Measurements from ENCODE around the gene PHLDA3. TPM values are rescaled to one million over a fixed set of nuclear protein-coding genes. Genes with fewer than 3 reads are reported as not detected.

The PHLDA3 gene
- polyA plus RNA-seq, 1 donor from 2014 or later = 35.1 TPM

- Histone ChIP-seq H3K9ac (ENCODE audit: low read length) (no peak overlapping the region), H3K9me3 (ENCODE audit: low read length) (no peaks in the 10 kb centered on the region), H4K20me1 (ENCODE audit: insufficient read depth) (no peaks in the 10 kb centered on the region), H3K4me2 (ENCODE audit: low read length) (no peak overlapping the region), H3K79me2 (replicated peaks; ENCODE audit: insufficient read depth, low read length) (no peaks in the 10 kb centered on the region), H2AFZ (ENCODE audit: low read depth, low read length) (no peak overlapping the region), H3K36me3 (ENCODE audit: insufficient read depth, low read length) (no peaks in the 10 kb centered on the region), H3K9me2 (ENCODE audit: insufficient read depth, low read length) (no peaks in the 10 kb centered on the region), H3K27me3 (ENCODE audit: insufficient read depth, low read depth, low read length) (peaks cover 21% of the 10 kb centered on the region), H3K27ac (ENCODE audit: low read length) (no peak overlapping the region), H3F3A (ENCODE audit: insufficient read depth, low read length, poor library complexity, severe bottlenecking) (no peaks in the 10 kb centered on the region), H3K4me3 (ENCODE audit: low read length) (no peak overlapping the region)
- TF ChIP-seq RAD21 (conservative IDR thresholded peaks at IDR 0.05) (no peak), SMC3 (conservative IDR thresholded peaks at IDR 0.05; ENCODE audit: poor library complexity) (no peak), POLR2AphosphoS5 (IDR thresholded peaks at IDR 0.05) (no peak), CTCF (IDR thresholded peaks at IDR 0.05; ENCODE audit: poor library complexity, severe bottlenecking) (no peak), EZH2 (IDR thresholded peaks at IDR 0.05; ENCODE audit: borderline replicate concordance, insufficient read depth, low read length, poor library complexity, severe bottlenecking) (no peak)
These were observed 7.8 kb upstream of the PHLDA3 start for GRCh38 chr1:201476670-201477344.

GRCh38 chr1:201475915-201476669, 7.1 kb upstream of the PHLDA3 start:
- H3F3A ChIP-seq (ENCODE audit: insufficient read depth, low read length, poor library complexity, severe bottlenecking) = no peaks in the 10 kb centered on the region
- H3K27ac ChIP-seq (ENCODE audit: low read length) = no peak overlapping the region
- no peaks in the 10 kb centered on the region for H3K9me2 ChIP-seq (ENCODE audit: insufficient read depth, low read length)
- no peak for TF ChIP-seq REST (IDR thresholded peaks at IDR 0.05; ENCODE audit: borderline replicate concordance)
- no peak for TF ChIP-seq EZH2 (IDR thresholded peaks at IDR 0.05; ENCODE audit: borderline replicate concordance, insufficient read depth, low read length, poor library complexity, severe bottlenecking)
- no peak for TF ChIP-seq EP300 (conservative IDR thresholded peaks at IDR 0.05; ENCODE audit: poor library complexity, severe bottlenecking)
- TF ChIP-seq POLR2AphosphoS5 (IDR thresholded peaks at IDR 0.05) = no peak
- TF ChIP-seq SMC3 (conservative IDR thresholded peaks at IDR 0.05; ENCODE audit: poor library complexity) = no peak
- TF ChIP-seq RAD21 (conservative IDR thresholded peaks at IDR 0.05) = no peak
- no peak for TF ChIP-seq MXI1 (conservative IDR thresholded peaks at IDR 0.05; ENCODE audit: poor library complexity, severe bottlenecking)
- no peak for TF ChIP-seq CTCF (IDR thresholded peaks at IDR 0.05; ENCODE audit: poor library complexity, severe bottlenecking)
- TF ChIP-seq TAF1 (IDR thresholded peaks at IDR 0.05; ENCODE audit: low read depth) = no peak
- no peak overlapping the region for H3K9ac ChIP-seq (ENCODE audit: low read length)
- peaks cover 14% of the 10 kb centered on the region for H3K27me3 ChIP-seq (ENCODE audit: insufficient read depth, low read depth, low read length)
- H4K20me1 ChIP-seq (ENCODE audit: insufficient read depth) = no peaks in the 10 kb centered on the region
- H3K4me3 ChIP-seq (ENCODE audit: low read length) = no peak overlapping the region
- H3K79me2 ChIP-seq (replicated peaks; ENCODE audit: insufficient read depth, low read length) = no peaks in the 10 kb centered on the region
- H3K36me3 ChIP-seq (ENCODE audit: insufficient read depth, low read length) = no peaks in the 10 kb centered on the region
- no peak overlapping the region for H3K4me2 ChIP-seq (ENCODE audit: low read length)
- no peak overlapping the region for H2AFZ ChIP-seq (ENCODE audit: low read depth, low read length)
- no peaks in the 10 kb centered on the region for H3K9me3 ChIP-seq (ENCODE audit: low read length)
